GM12892 (cell line): ENCODE data around the gene SLC41A3.

Experiments
- POLR2A ChIP-seq: IDR thresholded peaks from 2 replicates; pipeline ENCODE4 v1.6.1; 2011; ENCODE audit warnings: low read depth, low read length, control low read depth
- POLR2AphosphoS5 ChIP-seq: IDR thresholded peaks from 2 replicates; pipeline ENCODE4 v1.6.1; 2011; ENCODE audit warnings: low read depth, low read length, control low read depth

- TF ChIP-seq POLR2A (no peak), POLR2AphosphoS5 (no peak)
Measured at GRCh38 chr3:125960066-125960424, 123.9 kb downstream of the SLC41A3 start.
